H1 (cell line): ENCODE results near the gene SOD2. TPM values are rescaled to one million over a fixed set of nuclear protein-coding genes. Genes with fewer than 3 reads are reported as not detected.

Source experiments
- JUN ChIP-seq: IDR thresholded peaks from 2 replicates; pipeline ENCODE4 v1.6.1; 2011; ENCODE audit warnings: low read depth, mild to moderate bottlenecking, improper control_type of control experiment, low read length
- KDM1A ChIP-seq: fragments of 200-600, 300-600 bp; sonication (generic); IDR thresholded peaks from 2 replicates; pipeline ENCODE4 v1.7.1; 2016; ENCODE audit warnings: mild to moderate bottlenecking, low read length, borderline replicate concordance
- KDM4A ChIP-seq: IDR thresholded peaks from one replicate; pipeline ENCODE4 v1.7.1; 2012; ENCODE audit warnings: low read depth, mild to moderate bottlenecking, moderate library complexity, low read length, inconsistent platforms; ENCODE audit not compliant: severe bottlenecking
- NANOG ChIP-seq: IDR thresholded peaks from 2 replicates; pipeline ENCODE4 v1.6.1; 2011; ENCODE audit warnings: low read length, low read depth, mild to moderate bottlenecking, inconsistent platforms; ENCODE audit not compliant: insufficient read depth, poor library complexity, severe bottlenecking
- POLR2AphosphoS5 ChIP-seq: IDR thresholded peaks from 2 replicates; pipeline ENCODE4 v1.6.1; 2011; ENCODE audit warnings: low read depth, low read length
- POU5F1 ChIP-seq: IDR thresholded peaks from 2 replicates; pipeline ENCODE4 v1.6.1; 2011; ENCODE audit warnings: low read depth, mild to moderate bottlenecking, low read length, moderate library complexity
- SIRT6 ChIP-seq: IDR thresholded peaks from one replicate; pipeline ENCODE4 v1.7.1; 2012; ENCODE audit warnings: low read length, inconsistent platforms
- TAF7 ChIP-seq: optimal IDR thresholded peaks from 2 replicates; pipeline ENCODE3; 2011; ENCODE audit warnings: low read depth, mild to moderate bottlenecking, inconsistent platforms, low read length, moderate library complexity, borderline replicate concordance
- polyA plus RNA-seq, 7 experiments: library from polyadenylated mRNA; depleted of rRNA in 3 of 7; stranded (reverse) in 5 of 7; unstranded in 2 of 7; fragments of >200 nt in 5 of 7; fragments of 200-250 nt in 2 of 7; gene quantifications; 1 replicate in 5 of 7; 2 replicates in 1 of 7; 4 replicates in 1 of 7; pipeline versions ENCODE4 v1.2.1 to v1.2.3, GENCODE V29; 2011 to 2013; ENCODE audit warnings: missing spikeins in 2 of 7, mixed read lengths in 2 of 7
- total RNA-seq: library from RNA; stranded (reverse); fragmentation: NEBNext Ultra II Directional; extraction: Animal tissue kit (Norgen Biotek cat#: 25700); gene quantifications from 2 replicates; pipeline ENCODE4 v1.2.1, GENCODE V29; 2021

SOD2 gene
- total and polyA plus RNA-seq, 2 of the 8 experiments (the other 6 are each of a cell fraction or from before 2014, with no cell fraction given) = 31.1 to 88.7 TPM

- TF ChIP-seq KDM4A = no peak
- TF ChIP-seq SIRT6 = no peak
- TF ChIP-seq NANOG = no peak
- TF ChIP-seq POLR2AphosphoS5 = no peak
- no peak for TF ChIP-seq POU5F1
- TF ChIP-seq TAF7 = no peak
- TF ChIP-seq KDM1A = no peak
- no peak for TF ChIP-seq JUN
These were observed 9.1 kb downstream of the SOD2 start (continued) for GRCh38 chr6:159684013-159684304.
